HL-60 (cell line): ENCODE measurements around the gene FGL2.

Experiments
- SPI1 ChIP-seq: IDR thresholded peaks from 2 replicates; pipeline ENCODE4 v1.6.1; 2012; ENCODE audit warnings: low read depth, mild to moderate bottlenecking, borderline replicate concordance
- TF ChIP-seq, protein P1 (sequence below): IDR thresholded peaks from one replicate; pipeline ENCODE4 v1.5.1; 2011; ENCODE audit warnings: low read length, control low read depth, inconsistent platforms; ENCODE audit not compliant: insufficient read depth
- TF ChIP-seq, protein P2 (sequence below): IDR thresholded peaks from 2 replicates; pipeline ENCODE4 v1.6.1; 2012; ENCODE audit warnings: low read depth; ENCODE audit not compliant: insufficient replicate concordance

DNA sequence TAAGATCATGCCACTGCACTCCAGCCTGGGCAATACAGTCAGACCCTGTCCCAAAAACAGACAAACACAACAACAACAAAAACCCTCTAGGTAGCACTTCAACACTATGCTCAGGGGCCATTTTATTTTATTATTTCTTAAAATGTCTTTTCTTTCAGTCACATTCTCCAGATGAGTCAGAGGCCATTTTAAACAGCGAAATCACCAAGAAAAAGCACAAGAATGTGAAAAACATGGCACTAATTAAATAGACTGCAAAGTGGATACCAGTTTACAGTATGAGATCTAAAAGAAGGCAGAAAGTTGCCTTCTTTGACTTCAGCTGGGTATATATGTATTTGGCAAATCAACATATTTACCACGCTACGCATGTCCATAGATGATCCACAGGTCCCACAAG lies 6.1 kb upstream of the FGL2 start:
- TF ChIP-seq, protein P1, sequence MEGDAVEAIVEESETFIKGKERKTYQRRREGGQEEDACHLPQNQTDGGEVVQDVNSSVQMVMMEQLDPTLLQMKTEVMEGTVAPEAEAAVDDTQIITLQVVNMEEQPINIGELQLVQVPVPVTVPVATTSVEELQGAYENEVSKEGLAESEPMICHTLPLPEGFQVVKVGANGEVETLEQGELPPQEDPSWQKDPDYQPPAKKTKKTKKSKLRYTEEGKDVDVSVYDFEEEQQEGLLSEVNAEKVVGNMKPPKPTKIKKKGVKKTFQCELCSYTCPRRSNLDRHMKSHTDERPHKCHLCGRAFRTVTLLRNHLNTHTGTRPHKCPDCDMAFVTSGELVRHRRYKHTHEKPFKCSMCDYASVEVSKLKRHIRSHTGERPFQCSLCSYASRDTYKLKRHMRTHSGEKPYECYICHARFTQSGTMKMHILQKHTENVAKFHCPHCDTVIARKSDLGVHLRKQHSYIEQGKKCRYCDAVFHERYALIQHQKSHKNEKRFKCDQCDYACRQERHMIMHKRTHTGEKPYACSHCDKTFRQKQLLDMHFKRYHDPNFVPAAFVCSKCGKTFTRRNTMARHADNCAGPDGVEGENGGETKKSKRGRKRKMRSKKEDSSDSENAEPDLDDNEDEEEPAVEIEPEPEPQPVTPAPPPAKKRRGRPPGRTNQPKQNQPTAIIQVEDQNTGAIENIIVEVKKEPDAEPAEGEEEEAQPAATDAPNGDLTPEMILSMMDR: no peak
- TF ChIP-seq, protein P2, sequence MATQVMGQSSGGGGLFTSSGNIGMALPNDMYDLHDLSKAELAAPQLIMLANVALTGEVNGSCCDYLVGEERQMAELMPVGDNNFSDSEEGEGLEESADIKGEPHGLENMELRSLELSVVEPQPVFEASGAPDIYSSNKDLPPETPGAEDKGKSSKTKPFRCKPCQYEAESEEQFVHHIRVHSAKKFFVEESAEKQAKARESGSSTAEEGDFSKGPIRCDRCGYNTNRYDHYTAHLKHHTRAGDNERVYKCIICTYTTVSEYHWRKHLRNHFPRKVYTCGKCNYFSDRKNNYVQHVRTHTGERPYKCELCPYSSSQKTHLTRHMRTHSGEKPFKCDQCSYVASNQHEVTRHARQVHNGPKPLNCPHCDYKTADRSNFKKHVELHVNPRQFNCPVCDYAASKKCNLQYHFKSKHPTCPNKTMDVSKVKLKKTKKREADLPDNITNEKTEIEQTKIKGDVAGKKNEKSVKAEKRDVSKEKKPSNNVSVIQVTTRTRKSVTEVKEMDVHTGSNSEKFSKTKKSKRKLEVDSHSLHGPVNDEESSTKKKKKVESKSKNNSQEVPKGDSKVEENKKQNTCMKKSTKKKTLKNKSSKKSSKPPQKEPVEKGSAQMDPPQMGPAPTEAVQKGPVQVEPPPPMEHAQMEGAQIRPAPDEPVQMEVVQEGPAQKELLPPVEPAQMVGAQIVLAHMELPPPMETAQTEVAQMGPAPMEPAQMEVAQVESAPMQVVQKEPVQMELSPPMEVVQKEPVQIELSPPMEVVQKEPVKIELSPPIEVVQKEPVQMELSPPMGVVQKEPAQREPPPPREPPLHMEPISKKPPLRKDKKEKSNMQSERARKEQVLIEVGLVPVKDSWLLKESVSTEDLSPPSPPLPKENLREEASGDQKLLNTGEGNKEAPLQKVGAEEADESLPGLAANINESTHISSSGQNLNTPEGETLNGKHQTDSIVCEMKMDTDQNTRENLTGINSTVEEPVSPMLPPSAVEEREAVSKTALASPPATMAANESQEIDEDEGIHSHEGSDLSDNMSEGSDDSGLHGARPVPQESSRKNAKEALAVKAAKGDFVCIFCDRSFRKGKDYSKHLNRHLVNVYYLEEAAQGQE: no peak
- TF ChIP-seq SPI1: no peak
